ENCODE measurements around the gene PRSS2. TPM values are rescaled to one million over a fixed set of nuclear protein-coding genes. Genes with fewer than 3 reads are reported as not detected.
A peak's percentile ranks its signal among the peaks of the same experiment; 100 is the strongest.

PRSS2 gene
- total and polyA plus RNA-seq, 4 donors = 0.21 TPM; not detected in 3

DNA sequence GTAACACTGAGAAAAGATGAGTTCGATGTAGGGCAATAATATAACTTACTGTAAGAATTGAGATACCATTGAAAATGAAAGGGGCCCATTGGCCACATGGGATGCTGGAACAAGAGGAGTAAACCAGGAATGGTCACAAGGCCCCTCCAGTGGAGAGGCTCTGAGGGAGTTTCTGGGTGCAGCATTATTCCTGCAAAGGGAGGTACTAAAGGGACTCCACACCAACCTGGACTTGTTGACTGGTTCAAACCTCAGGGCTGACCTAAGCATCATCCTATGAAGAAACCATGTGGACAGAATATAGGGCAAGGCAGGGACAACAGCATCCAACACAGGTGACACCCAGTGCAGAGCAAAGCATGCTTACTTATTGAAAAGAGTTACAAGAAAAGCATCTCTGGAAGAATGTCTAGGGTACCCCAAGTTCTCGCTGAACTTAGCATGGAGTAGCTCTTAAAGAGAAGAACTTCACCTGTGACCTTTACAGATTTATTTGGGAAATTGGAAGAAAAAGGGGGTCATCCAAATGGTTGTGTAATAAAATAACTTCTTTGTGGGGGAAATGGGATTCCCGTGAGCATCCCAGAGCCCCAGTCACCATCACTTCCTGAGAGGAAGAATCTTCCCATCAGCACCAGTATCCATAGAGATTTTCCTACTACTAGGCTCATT lies 34.7 kb downstream of the PRSS2 start:
- Histone ChIP-seq H3K27me3 (ENCODE audit: control insufficient read depth in 4 of 4, insufficient read depth in 4 of 4, low read length in 3 of 4) (no peaks in the 10 kb centered on the region), H3K4me3 (ENCODE audit: low read depth in 1 of 3, low read length in 3 of 3) (no peak overlapping the region), H3K9ac (ENCODE audit: low read depth in 1 of 2, low read length in 2 of 2) (no peak overlapping the region), H3K27ac (ENCODE audit: low read depth in 1 of 2, low read length in 2 of 2) (no peak overlapping the region), H3K4me1 (ENCODE audit: control insufficient read depth in 4 of 4, insufficient read depth in 4 of 4, low read length in 3 of 4) (no peaks in the 10 kb centered on the region), H3K36me3 (ENCODE audit: control insufficient read depth in 4 of 4, insufficient read depth in 3 of 4, low read depth in 1 of 4, low read length in 3 of 4) (no peaks in the 10 kb centered on the region), H3K9me3 (ENCODE audit: control insufficient read depth in 4 of 4, low read length in 3 of 4) (no peaks in the 10 kb centered on the region)
- 80% methylated on average over 3 of the region's 3 CpGs for WGBS
- TF ChIP-seq GABPA (IDR thresholded peaks at IDR 0.05 in 1 of 2, conservative IDR thresholded peaks at IDR 0.05 in 1 of 2) = no peak
- TF ChIP-seq, protein P1, sequence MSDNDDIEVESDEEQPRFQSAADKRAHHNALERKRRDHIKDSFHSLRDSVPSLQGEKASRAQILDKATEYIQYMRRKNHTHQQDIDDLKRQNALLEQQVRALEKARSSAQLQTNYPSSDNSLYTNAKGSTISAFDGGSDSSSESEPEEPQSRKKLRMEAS (IDR thresholded peaks at IDR 0.05) = no peak
- DNase-seq (ENCODE audit: low spot score) = peak; percentile 4

DNA sequence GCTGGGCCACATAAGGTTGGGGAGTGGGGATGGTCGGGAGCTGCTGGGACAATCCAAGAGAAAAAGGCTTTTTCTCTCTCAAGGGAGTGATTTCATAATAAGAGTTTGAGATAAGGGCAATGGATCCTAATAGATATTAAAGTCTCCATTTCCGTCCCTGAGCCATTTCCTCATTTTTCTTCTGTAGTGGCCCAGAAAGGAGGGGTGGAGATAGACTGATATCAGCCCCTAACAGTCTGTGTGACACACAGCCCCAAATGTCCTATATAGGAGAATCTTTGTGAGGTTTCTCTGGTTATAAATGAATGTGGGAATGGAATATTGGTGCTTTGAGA lies 35.2 kb downstream of the PRSS2 start:
- TF ChIP-seq JUND (IDR thresholded peaks at IDR 0.05) (no peak), SP1 (IDR thresholded peaks at IDR 0.05) (no peak), FOXA2 (IDR thresholded peaks at IDR 0.05) (no peak)
- Histone ChIP-seq H3K4me1 (ENCODE audit: control insufficient read depth in 4 of 4, insufficient read depth in 4 of 4, low read length in 3 of 4) (no peaks in the 10 kb centered on the region), H3K27ac (ENCODE audit: low read depth in 1 of 2, low read length in 2 of 2) (no peak overlapping the region), H3K36me3 (ENCODE audit: control insufficient read depth in 4 of 4, insufficient read depth in 3 of 4, low read depth in 1 of 4, low read length in 3 of 4) (no peaks in the 10 kb centered on the region), H3K9ac (ENCODE audit: low read depth in 1 of 2, low read length in 2 of 2) (no peak overlapping the region), H3K9me3 (ENCODE audit: control insufficient read depth in 4 of 4, low read length in 3 of 4) (no peaks in the 10 kb centered on the region), H3K27me3 (ENCODE audit: control insufficient read depth in 4 of 4, insufficient read depth in 4 of 4, low read length in 3 of 4) (no peaks in the 10 kb centered on the region), H3K4me3 (ENCODE audit: low read depth in 1 of 3, low read length in 3 of 3) (no peak overlapping the region)
- peak; percentile 2 for DNase-seq (ENCODE audit: low spot score)
- WGBS = 53% methylated on average over 2 of the region's 2 CpGs

DNA sequence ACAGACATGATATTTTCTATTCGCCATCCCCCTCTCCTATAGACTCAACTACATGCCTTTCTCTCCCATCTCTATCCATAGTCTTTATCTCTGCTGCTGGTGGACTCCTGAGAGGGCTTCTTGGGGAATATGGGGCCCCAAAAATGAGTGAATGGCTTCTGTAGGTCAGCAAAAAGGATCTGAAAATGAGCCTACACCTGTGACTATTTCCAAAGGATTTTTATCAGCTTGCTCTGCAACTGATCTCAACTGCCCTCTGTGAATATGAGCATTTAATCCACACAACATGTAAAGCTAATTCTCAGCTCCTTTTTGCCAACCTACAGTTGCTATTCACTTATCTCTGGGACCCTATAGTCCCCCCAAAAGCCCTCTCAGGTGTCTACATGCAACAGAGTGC lies 36.2 kb downstream of the PRSS2 start:
- WGBS = 86% methylated on average over 1 of the region's 1 CpG
- no peaks in the 10 kb centered on the region for H3K27me3 ChIP-seq (ENCODE audit: control insufficient read depth in 4 of 4, insufficient read depth in 4 of 4, low read length in 3 of 4)
- H3K9ac ChIP-seq (ENCODE audit: low read depth in 1 of 2, low read length in 2 of 2) = no peak overlapping the region
- no peak for DNase-seq (ENCODE audit: low spot score)
- TF ChIP-seq RXRA (IDR thresholded peaks at IDR 0.05) = no peak
- TF ChIP-seq, protein P2, sequence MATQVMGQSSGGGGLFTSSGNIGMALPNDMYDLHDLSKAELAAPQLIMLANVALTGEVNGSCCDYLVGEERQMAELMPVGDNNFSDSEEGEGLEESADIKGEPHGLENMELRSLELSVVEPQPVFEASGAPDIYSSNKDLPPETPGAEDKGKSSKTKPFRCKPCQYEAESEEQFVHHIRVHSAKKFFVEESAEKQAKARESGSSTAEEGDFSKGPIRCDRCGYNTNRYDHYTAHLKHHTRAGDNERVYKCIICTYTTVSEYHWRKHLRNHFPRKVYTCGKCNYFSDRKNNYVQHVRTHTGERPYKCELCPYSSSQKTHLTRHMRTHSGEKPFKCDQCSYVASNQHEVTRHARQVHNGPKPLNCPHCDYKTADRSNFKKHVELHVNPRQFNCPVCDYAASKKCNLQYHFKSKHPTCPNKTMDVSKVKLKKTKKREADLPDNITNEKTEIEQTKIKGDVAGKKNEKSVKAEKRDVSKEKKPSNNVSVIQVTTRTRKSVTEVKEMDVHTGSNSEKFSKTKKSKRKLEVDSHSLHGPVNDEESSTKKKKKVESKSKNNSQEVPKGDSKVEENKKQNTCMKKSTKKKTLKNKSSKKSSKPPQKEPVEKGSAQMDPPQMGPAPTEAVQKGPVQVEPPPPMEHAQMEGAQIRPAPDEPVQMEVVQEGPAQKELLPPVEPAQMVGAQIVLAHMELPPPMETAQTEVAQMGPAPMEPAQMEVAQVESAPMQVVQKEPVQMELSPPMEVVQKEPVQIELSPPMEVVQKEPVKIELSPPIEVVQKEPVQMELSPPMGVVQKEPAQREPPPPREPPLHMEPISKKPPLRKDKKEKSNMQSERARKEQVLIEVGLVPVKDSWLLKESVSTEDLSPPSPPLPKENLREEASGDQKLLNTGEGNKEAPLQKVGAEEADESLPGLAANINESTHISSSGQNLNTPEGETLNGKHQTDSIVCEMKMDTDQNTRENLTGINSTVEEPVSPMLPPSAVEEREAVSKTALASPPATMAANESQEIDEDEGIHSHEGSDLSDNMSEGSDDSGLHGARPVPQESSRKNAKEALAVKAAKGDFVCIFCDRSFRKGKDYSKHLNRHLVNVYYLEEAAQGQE (IDR thresholded peaks at IDR 0.05) = no peak
- TF ChIP-seq HNF4A (conservative IDR thresholded peaks at IDR 0.05) = no peak
- TF ChIP-seq, protein P3, sequence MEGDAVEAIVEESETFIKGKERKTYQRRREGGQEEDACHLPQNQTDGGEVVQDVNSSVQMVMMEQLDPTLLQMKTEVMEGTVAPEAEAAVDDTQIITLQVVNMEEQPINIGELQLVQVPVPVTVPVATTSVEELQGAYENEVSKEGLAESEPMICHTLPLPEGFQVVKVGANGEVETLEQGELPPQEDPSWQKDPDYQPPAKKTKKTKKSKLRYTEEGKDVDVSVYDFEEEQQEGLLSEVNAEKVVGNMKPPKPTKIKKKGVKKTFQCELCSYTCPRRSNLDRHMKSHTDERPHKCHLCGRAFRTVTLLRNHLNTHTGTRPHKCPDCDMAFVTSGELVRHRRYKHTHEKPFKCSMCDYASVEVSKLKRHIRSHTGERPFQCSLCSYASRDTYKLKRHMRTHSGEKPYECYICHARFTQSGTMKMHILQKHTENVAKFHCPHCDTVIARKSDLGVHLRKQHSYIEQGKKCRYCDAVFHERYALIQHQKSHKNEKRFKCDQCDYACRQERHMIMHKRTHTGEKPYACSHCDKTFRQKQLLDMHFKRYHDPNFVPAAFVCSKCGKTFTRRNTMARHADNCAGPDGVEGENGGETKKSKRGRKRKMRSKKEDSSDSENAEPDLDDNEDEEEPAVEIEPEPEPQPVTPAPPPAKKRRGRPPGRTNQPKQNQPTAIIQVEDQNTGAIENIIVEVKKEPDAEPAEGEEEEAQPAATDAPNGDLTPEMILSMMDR (IDR thresholded peaks at IDR 0.05; ENCODE audit: low read depth, low read length, missing input control) = no peak
- TF ChIP-seq TAF1 (conservative IDR thresholded peaks at IDR 0.05) = no peak
- TF ChIP-seq, protein P4, sequence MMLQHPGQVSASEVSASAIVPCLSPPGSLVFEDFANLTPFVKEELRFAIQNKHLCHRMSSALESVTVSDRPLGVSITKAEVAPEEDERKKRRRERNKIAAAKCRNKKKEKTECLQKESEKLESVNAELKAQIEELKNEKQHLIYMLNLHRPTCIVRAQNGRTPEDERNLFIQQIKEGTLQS (IDR thresholded peaks at IDR 0.05) = no peak
- TF ChIP-seq FOXA1 (IDR thresholded peaks at IDR 0.05) = no peak
- TF ChIP-seq NR2F2 (IDR thresholded peaks at IDR 0.05) = no peak
- TF ChIP-seq, protein P1 (IDR thresholded peaks at IDR 0.05) = no peak
- TF ChIP-seq HNF4G (IDR thresholded peaks at IDR 0.05) = no peak
- no peak for TF ChIP-seq GABPA (IDR thresholded peaks at IDR 0.05 in 1 of 2, conservative IDR thresholded peaks at IDR 0.05 in 1 of 2)
- no peak for TF ChIP-seq RAD21 (IDR thresholded peaks at IDR 0.05)
- TF ChIP-seq EGR1 (IDR thresholded peaks at IDR 0.05; ENCODE audit: low read depth in 2 of 2) = no peak
- TF ChIP-seq JUND (IDR thresholded peaks at IDR 0.05) = no peak
- no peak for TF ChIP-seq SP1 (IDR thresholded peaks at IDR 0.05)
- TF ChIP-seq FOXA2 (IDR thresholded peaks at IDR 0.05) = no peak
- no peak for TF ChIP-seq YY1 (IDR thresholded peaks at IDR 0.05)
- no peaks in the 10 kb centered on the region for H3K36me3 ChIP-seq (ENCODE audit: control insufficient read depth in 4 of 4, insufficient read depth in 3 of 4, low read depth in 1 of 4, low read length in 3 of 4)
- peak overlapping the region in 1 of 2 donors; percentile 59 for H3K27ac ChIP-seq (ENCODE audit: low read depth in 1 of 2, low read length in 2 of 2)
- H3K9me3 ChIP-seq (ENCODE audit: control insufficient read depth in 4 of 4, low read length in 3 of 4) = no peaks in the 10 kb centered on the region
- no peaks in the 10 kb centered on the region for H3K4me1 ChIP-seq (ENCODE audit: control insufficient read depth in 4 of 4, insufficient read depth in 4 of 4, low read length in 3 of 4)
- no peak overlapping the region for H3K4me3 ChIP-seq (ENCODE audit: low read depth in 1 of 3, low read length in 3 of 3)
